Muscle of leg (tissue), 11 donors: ENCODE data around the gene DHRSX. TPM values are rescaled to one million over a fixed set of nuclear protein-coding genes. Genes with fewer than 3 reads are reported as not detected.
A peak's percentile ranks its signal among the peaks of the same experiment; 100 is the strongest.
"Not testable (repeated sequence)": the region's sequence is repeated elsewhere in the genome, so short reads cannot be mapped to it uniquely, and the experiment has no call there.

ENCODE experiments used
- DNase-seq: peaks from one replicate; pipeline ENCODE4 v3.0.0; 2013
- H3K27ac ChIP-seq: one replicate; pipeline ENCODE4 v1.5.1; 2013; ENCODE audit warnings: mild to moderate bottlenecking, low read length, control low read depth
- H3K27me3 ChIP-seq: one replicate; pipeline ENCODE4 v1.6.1; 2013; ENCODE audit warnings: low read length; ENCODE audit not compliant: control insufficient read depth, insufficient read depth
- H3K36me3 ChIP-seq: one replicate; pipeline ENCODE4 v1.6.1; 2013; ENCODE audit warnings: low read length; ENCODE audit not compliant: control insufficient read depth, insufficient read depth
- H3K4me1 ChIP-seq: one replicate; pipeline ENCODE4 v1.6.1; 2013; ENCODE audit warnings: low read length; ENCODE audit not compliant: control insufficient read depth, insufficient read depth
- H3K4me3 ChIP-seq: one replicate; pipeline ENCODE4 v1.5.1; 2013; ENCODE audit warnings: low read length, control low read depth
- H3K9me3 ChIP-seq: replicated peaks from 2 replicates; pipeline ENCODE4 v1.6.1; 2013; ENCODE audit warnings: low read depth, low read length; ENCODE audit not compliant: control insufficient read depth
- WGBS: methylation state at CpG from one replicate; pipeline ENCODE4 v1.1.5; 2013; ENCODE audit warnings: missing lambda C conversion rate; ENCODE audit not compliant: insufficient coverage; 5-methylcytosine and 5-hydroxymethylcytosine counted together
- polyA plus RNA-seq, 8 donors: library from polyadenylated mRNA; unstranded; fragments of 120-200 nt; gene quantifications; one replicate each; pipeline versions ENCODE4 v1.2.1 to v1.2.3, GENCODE V29; 2013; ENCODE audit warnings: inconsistent platforms in 1 of 8, low replicate concordance in 1 of 8; ENCODE audit not compliant: insufficient read length in 8 of 8, insufficient read depth in 1 of 8
- total RNA-seq: library from RNA; stranded (reverse); fragments of 120-200 nt; gene quantifications from one replicate; pipeline ENCODE4 v1.2.4, GENCODE V29; 2013

The DHRSX gene
- total and polyA plus RNA-seq, 9 donors: 11.4 to 19.1 (median 14.4) TPM

DNA sequence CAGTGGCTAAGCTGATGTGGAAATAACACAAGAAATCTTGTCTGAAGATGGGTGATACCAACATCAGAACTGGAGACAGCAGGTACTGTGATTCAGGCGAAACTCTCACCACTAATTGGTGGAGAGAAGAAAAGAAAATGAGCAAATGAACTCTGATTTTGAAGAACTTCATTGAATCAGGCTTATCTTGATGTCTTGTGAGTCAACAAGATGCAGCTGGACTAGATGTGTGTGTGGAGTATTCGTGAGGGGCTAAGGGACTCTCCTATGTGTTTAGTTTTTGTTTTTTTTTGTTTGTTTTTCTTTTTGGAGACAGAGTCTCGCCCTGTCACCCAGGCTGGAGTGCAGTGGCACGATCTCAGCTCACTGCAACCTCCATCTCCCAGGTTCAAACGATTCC is 131.6 kb downstream of the DHRSX start:
- H3K27me3 ChIP-seq: no peaks in the 10 kb centered on the region
- WGBS: 92% methylated on average over 3 of the region's 5 CpGs

DNA sequence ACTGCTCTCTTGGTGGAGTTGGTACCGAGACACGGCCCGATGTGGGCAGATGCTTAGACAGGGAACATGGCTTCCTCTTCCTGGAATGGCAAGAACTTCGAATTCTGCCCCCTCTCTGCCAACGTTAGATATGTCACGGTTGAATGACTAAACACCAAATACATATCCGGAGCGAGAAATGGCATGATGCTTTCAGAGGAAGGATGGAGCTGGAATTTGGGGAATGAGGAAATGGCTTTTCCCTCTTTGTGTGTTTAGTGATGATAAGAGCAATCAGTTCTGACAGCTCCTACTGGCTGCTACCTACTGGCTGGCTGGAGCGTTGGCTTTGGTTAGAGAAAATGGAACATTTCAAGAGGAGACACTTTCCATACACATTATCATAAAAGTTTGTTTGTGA is 140.0 kb downstream of the DHRSX start:
- Histone ChIP-seq H3K4me3 (no peak overlapping the region), H3K27me3 (no peaks in the 10 kb centered on the region), H3K9me3 (peaks cover 4% of the 10 kb centered on the region), H3K27ac (no peak overlapping the region), H3K36me3 (no peaks in the 10 kb centered on the region), H3K4me1 (no peaks in the 10 kb centered on the region)
- WGBS: 100% methylated on average over 3 of the region's 9 CpGs
- DNase-seq: no peak

More for the DNA sequence above, 131.6 kb downstream of the DHRSX start:
- DNase-seq: no peak
- Histone ChIP-seq H3K36me3 (no peaks in the 10 kb centered on the region), H3K9me3 (no peaks in the 10 kb centered on the region), H3K4me1 (peaks cover 2% of the 10 kb centered on the region), H3K4me3 (no peak overlapping the region), H3K27ac (no peak overlapping the region)

DNA sequence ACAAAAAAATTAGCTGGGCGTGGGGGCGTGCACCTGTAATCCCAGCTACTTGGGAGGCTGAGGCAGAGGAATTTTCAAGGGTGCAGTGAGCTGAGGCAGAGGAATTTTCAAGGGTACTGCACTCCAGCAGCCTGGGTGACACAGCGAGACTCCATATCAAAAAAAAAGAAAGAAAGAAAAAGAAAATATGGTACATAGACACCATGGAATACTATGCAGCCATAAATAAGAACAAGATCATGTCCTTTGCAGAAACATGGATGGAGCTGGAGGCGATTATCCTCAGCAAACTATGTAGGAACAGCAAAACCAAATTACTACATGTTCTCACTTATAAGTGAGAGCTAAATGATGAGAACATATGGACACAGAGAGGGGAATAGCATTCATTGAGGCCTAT is 141.3 kb downstream of the DHRSX start:
- WGBS: no CpG with 5 or more reads among the region's 4 CpGs

DNA sequence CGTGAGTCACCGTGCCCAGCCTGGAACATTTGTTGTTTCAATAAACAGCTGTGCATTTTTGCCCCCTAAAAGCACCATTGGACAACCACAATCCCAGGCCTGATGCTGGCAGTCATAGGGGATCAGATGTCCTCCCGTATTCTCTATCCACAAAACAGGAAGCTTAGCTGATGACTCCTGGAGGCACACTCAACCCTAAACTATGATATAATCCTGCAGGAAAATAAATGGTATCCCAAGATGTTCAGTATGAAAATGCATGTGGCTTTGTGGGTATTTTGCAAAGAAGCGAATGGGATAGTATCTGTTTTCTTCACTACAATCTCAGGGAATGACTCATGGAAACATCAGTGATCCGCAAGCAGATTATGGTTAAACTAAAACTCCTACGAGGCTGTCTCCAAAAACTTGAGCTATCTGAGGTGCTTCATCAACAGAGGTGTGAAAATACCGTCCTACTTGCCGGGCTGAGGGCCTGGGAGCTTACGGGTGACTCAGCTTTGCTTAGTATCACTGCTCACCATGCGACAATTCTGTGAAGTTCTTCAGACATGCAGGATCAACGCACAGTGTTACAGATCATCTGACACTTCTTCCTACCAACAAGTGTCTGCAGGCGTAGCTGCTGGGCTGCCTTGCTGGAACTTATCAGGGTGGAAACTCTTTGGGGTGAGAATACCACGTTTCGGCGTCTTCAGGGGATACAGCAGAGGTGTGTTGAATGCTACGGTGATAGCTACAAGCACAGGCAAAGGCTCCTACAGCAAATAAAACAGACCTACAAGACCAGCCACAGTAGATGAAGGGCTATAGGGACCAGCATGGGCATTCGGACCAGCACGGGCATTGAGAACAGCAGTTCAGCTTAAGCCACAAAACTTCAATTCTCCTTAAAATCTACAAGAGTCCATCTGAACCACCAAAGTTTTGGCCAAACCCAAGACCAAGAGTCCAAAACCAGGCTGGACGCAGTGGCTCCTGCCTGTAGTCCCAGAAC is 148.5 kb downstream of the DHRSX start:
- Histone ChIP-seq H3K4me1 (peaks cover 3% of the 10 kb centered on the region), H3K27me3 (no peaks in the 10 kb centered on the region), H3K9me3 (no peaks in the 10 kb centered on the region), H3K4me3 (no peak overlapping the region), H3K27ac (no peak overlapping the region), H3K36me3 (peaks cover 3% of the 10 kb centered on the region)
- peak; percentile 24 for DNase-seq
- WGBS: 44% methylated on average over 6 of the region's 19 CpGs

More for the DNA sequence above, 141.3 kb downstream of the DHRSX start:
- not testable (repeated sequence) for H3K4me1 ChIP-seq, H3K9me3 ChIP-seq, H3K36me3 ChIP-seq, H3K27ac ChIP-seq, H3K4me3 ChIP-seq, H3K27me3 ChIP-seq, DNase-seq

DNA sequence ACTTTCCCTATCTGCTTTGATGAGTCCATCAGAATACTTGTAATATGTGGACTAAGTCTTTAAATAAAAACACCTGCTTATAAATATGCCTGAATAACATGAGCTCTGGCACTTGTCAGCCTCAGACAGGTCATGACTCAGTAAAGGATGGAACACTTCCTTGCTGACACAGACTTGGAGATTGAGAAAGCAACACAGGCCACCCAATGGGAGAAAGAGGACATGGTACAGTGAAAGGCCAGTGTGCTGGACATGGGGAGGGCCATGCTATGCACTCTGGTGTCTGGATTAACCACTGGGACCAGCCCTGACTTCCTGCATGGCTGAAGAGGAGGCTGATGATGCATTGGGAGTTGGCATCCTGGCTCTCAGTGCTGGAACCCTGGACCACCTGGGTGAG is 149.5 kb downstream of the DHRSX start:
- H3K27ac ChIP-seq: no peak overlapping the region
- H3K36me3 ChIP-seq: peaks cover 3% of the 10 kb centered on the region
- H3K4me3 ChIP-seq: no peak overlapping the region
- DNase-seq: no peak
- H3K27me3 ChIP-seq: no peaks in the 10 kb centered on the region
- H3K9me3 ChIP-seq: no peaks in the 10 kb centered on the region
- peaks cover 3% of the 10 kb centered on the region for H3K4me1 ChIP-seq

DNA sequence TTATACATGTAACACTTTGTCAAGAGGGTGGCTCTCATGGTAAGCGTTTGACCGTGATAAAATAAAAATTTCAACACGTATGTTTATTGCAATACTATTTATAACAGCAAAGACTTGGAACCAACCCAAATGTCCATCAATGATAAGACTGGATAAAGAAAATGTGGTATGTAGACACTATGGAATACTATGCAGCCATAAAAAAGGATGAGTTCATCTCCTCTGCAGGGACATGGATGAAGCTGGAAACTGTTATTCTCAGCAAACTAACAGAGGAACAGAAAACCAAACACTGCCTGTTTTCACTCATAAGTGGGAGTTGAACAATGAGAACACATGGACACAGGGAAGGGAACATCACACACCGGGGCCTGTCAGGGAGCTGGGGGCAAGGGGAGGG is 150.1 kb downstream of the DHRSX start:
- H3K27me3 ChIP-seq, H3K36me3 ChIP-seq, H3K9me3 ChIP-seq, H3K4me1 ChIP-seq, DNase-seq, H3K27ac ChIP-seq, H3K4me3 ChIP-seq: not testable (repeated sequence)
- no CpG with 5 or more reads among the region's 4 CpGs for WGBS

DNA sequence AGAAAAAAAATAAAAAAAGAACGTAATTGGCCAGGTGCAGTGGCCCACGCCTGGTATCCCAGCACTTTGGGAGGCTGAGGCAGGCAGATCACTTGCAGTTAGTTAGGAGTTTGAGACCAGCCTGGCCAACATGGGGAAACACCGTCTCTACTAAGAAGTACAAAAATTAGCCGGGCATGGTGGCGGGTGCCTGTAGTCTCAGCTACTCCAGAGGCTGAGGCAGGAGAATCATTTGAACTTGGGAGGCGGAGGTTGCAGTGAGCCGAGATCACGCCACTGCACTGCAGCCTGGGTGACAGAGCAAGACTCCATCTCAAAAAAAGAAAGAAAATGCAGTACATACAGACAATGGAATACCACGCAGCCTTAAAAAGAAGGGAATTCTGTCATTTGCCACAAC is 150.7 kb downstream of the DHRSX start:
- 94% methylated on average over 5 of the region's 9 CpGs for WGBS
- not testable (repeated sequence) for H3K36me3 ChIP-seq, DNase-seq, H3K4me1 ChIP-seq, H3K27ac ChIP-seq, H3K4me3 ChIP-seq, H3K9me3 ChIP-seq, H3K27me3 ChIP-seq

DNA sequence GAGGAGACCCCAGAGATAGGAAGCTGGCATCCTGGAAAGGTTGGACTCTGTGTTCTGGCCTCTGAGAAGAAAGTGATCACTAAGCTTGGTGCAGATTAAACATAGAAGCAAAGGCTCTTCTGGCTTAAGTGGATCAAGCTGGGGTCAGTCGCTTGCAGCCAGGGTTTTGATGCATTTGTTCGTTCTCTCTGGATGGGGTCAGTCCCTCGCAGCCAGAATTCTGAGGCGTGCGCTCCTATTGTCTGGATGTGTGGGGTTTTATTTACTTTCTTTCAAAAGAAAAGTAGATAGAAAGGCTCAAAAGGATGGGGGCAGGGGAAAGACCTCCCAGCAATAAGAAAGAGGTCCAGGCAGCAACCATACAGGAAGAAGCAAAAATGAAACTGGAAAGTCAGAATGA is 152.6 kb downstream of the DHRSX start:
- Histone ChIP-seq H3K27me3 (no peaks in the 10 kb centered on the region), H3K9me3 (no peaks in the 10 kb centered on the region), H3K4me1 (peaks cover 3% of the 10 kb centered on the region), H3K27ac (no peak overlapping the region), H3K36me3 (no peaks in the 10 kb centered on the region), H3K4me3 (no peak overlapping the region)
- WGBS: 72% methylated on average over 3 of the region's 5 CpGs
- no peak for DNase-seq

DNA sequence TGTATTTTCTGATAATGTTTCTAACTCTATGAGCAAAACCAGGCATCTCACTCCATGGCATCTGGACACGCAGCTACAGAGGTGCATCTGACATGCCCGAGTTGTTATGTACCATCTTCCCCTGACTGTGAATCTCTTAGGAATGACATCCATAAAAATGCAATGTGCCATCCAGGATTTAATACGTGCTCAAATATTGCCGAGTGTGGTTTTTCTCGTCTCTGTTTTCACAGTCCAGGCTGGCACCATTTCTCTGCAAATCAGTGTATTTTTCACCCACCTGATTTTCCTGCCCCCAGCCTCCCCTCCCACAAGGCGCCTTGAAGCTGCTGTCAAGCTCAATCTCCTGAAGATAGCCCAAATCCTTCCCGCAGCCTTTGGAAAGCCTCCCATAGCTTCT is 154.6 kb downstream of the DHRSX start:
- H3K27me3 ChIP-seq: no peaks in the 10 kb centered on the region
- H3K27ac ChIP-seq: no peak overlapping the region
- no peaks in the 10 kb centered on the region for H3K9me3 ChIP-seq
- H3K4me3 ChIP-seq: no peak overlapping the region
- WGBS: 74% methylated on average over 6 of the region's 7 CpGs
- H3K36me3 ChIP-seq: no peaks in the 10 kb centered on the region
- no peak for DNase-seq
- no peaks in the 10 kb centered on the region for H3K4me1 ChIP-seq

DNA sequence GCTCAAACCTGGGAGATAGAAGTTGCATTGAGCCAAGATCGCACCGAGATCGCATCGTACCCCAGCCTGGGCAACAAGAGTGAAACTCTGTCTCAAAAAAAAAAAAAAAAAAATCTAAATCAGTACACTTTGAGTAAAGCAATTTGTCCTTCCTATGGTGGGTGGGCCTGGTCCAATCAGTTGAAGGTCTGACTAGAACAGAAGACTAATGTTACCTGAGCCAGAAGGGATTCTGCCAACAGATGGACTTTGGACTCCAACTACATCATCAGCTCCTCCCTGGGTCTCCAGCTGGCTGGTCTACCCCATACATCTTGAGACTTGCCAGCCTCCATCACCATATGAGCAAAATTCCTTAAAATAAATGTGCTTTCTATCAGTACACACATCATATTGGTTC is 155.2 kb downstream of the DHRSX start:
- DNase-seq: no peak
- Histone ChIP-seq H3K4me3 (no peak overlapping the region), H3K36me3 (no peaks in the 10 kb centered on the region), H3K4me1 (no peaks in the 10 kb centered on the region), H3K9me3 (no peaks in the 10 kb centered on the region), H3K27me3 (no peaks in the 10 kb centered on the region), H3K27ac (no peak overlapping the region)
- no CpG with 5 or more reads among the region's 4 CpGs for WGBS
